B cell (primary cell): ENCODE data around the gene MYO9B. TPM values are rescaled to one million over a fixed set of nuclear protein-coding genes. Genes with fewer than 3 reads are reported as not detected.

ENCODE experiments used
- ATAC-seq: fragments of 200-7000 bp; cut with Tn5 transposase; one replicate; pipeline ENCODE4 v1.10.0; 2021; ENCODE audit warnings: low read depth, mild to moderate bottlenecking, moderate number of reproducible peaks, moderate library complexity
- CTCF ChIA-PET: fragments of 350-600 bp; sonication (Branson Sonifier 250); formaldehyde crosslinking; loops from one replicate; lab custom pipeline; 2021; ENCODE audit warnings: antibody characterized with exemption, inconsistent platforms; lab: Charles Lee
- POLR2A ChIA-PET: fragments of 350-600 bp; sonication (Branson Sonifier 250); formaldehyde crosslinking; loops from one replicate; lab custom pipeline; 2021; ENCODE audit warnings: antibody characterized with exemption; lab: Charles Lee
- DNase-seq: peaks from one replicate; pipeline ENCODE4 v3.0.0; 2013
- H2AFZ ChIP-seq: 2 replicates; pipeline ENCODE4 v1.6.1; 2012; ENCODE audit warnings: mild to moderate bottlenecking, low read depth, low read length; ENCODE audit not compliant: insufficient read depth, poor library complexity, severe bottlenecking
- H3K27ac ChIP-seq, 2 donors: 1 replicate in 1 of 2; 2 replicates in 1 of 2; pipeline ENCODE4 v1.5.1; 2012 to 2013; ENCODE audit warnings: low read length in 2 of 2, mild to moderate bottlenecking in 2 of 2, moderate library complexity in 1 of 2
- H3K27me3 ChIP-seq, 4 experiments: fragments of 200-600 bp in 1 of 4; sonication (generic) in 1 of 4; replicated peaks in 1 of 4; 1 replicate in 2 of 4; 2 replicates in 2 of 4; pipeline versions ENCODE4 v1.6.1 to v1.7.0; 2013 to 2016; ENCODE audit warnings: low read length in 3 of 4, mild to moderate bottlenecking in 2 of 4, mixed read lengths in 1 of 4, moderate library complexity in 1 of 4; ENCODE audit not compliant: insufficient read depth in 4 of 4, control insufficient read depth in 3 of 4; ENCODE audit errors: control extremely low read depth in 1 of 4
- H3K36me3 ChIP-seq, 2 experiments: replicated peaks in 1 of 2; 1 replicate in 1 of 2; 2 replicates in 1 of 2; pipeline versions ENCODE4 v1.6.1 to v1.7.1; 2013; ENCODE audit warnings: low read length in 1 of 2; ENCODE audit not compliant: insufficient read depth in 2 of 2, control insufficient read depth in 1 of 2; ENCODE audit errors: control extremely low read depth in 1 of 2, extremely low read depth in 1 of 2
- H3K4me1 ChIP-seq, 2 donors: fragments of 200-600 bp in 1 of 2; sonication (generic) in 1 of 2; 1 replicate in 1 of 2; 2 replicates in 1 of 2; pipeline versions ENCODE4 v1.5.1 to v1.6.1; 2013 to 2017; ENCODE audit warnings: low read length in 2 of 2; ENCODE audit not compliant: control insufficient read depth in 2 of 2, insufficient read depth in 2 of 2
- H3K4me2 ChIP-seq: replicated peaks from 2 replicates; pipeline ENCODE3; 2012; ENCODE audit warnings: mild to moderate bottlenecking, low read depth, low read length; ENCODE audit not compliant: poor library complexity, severe bottlenecking
- H3K4me3 ChIP-seq, 5 experiments: fragments of 200-600 bp in 1 of 5; sonication (generic) in 1 of 5; 1 replicate in 3 of 5; 2 replicates in 2 of 5; pipeline versions ENCODE4 v1.5.1 to v1.7.0; 2011 to 2016; ENCODE audit warnings: low read length in 4 of 5, mild to moderate bottlenecking in 4 of 5, low read depth in 2 of 5, control low read depth in 1 of 5, moderate library complexity in 1 of 5; ENCODE audit not compliant: insufficient read depth in 1 of 5; ENCODE audit errors: control extremely low read depth in 1 of 5, extremely low read depth in 1 of 5
- H3K79me2 ChIP-seq: fragments of 200-600 bp; sonication (generic); one replicate; pipeline ENCODE4 v1.6.0; 2016; ENCODE audit warnings: low read length; ENCODE audit not compliant: control insufficient read depth, insufficient read depth
- H3K9ac ChIP-seq: fragments of 200-600 bp; sonication (generic); 2 replicates; pipeline ENCODE4 v1.6.1; 2017; ENCODE audit warnings: mild to moderate bottlenecking, low read length, moderate library complexity
- H3K9me3 ChIP-seq, 3 donors: one replicate each; pipeline versions ENCODE4 v1.6.1 to v1.7.1; 2013; ENCODE audit warnings: low read length in 2 of 3; ENCODE audit not compliant: control insufficient read depth in 2 of 3, insufficient read depth in 1 of 3; ENCODE audit errors: control extremely low read depth in 1 of 3
- H4K20me1 ChIP-seq: 2 replicates; pipeline ENCODE4 v1.6.0; 2012; ENCODE audit warnings: mild to moderate bottlenecking, low read length; ENCODE audit not compliant: insufficient read depth, control insufficient read depth, poor library complexity, severe bottlenecking
- H3K27ac Mint-ChIP-seq: one replicate; pipeline ENCODE4 v1.8.0; 2021; ENCODE audit warnings: mixed read lengths
- H3K27me3 Mint-ChIP-seq: one replicate; pipeline ENCODE4 v1.8.0; 2021; ENCODE audit warnings: mixed read lengths
- H3K4me1 Mint-ChIP-seq: one replicate; pipeline ENCODE4 v1.8.0; 2021; ENCODE audit warnings: mixed read lengths
- H3K4me3 Mint-ChIP-seq: one replicate; pipeline ENCODE4 v1.8.0; 2021; ENCODE audit warnings: mixed read lengths
- H3K9me3 Mint-ChIP-seq: one replicate; pipeline ENCODE4 v1.8.0; 2022; ENCODE audit warnings: mixed read lengths; ENCODE audit not compliant: insufficient read depth
- CTCF ChIP-seq: fragments of 200-600 bp; IDR thresholded peaks from one replicate; pipeline ENCODE4 v1.8.0; 2022; ENCODE audit warnings: antibody characterized with exemption, mild to moderate bottlenecking
- EZH2 ChIP-seq: IDR thresholded peaks from 2 replicates; pipeline ENCODE4 v1.6.1; 2012; ENCODE audit warnings: borderline replicate concordance, low read depth, mild to moderate bottlenecking, moderate library complexity, low read length; ENCODE audit not compliant: insufficient read depth, poor library complexity, severe bottlenecking
- WGBS: methylation state at CpG from one replicate; pipeline ENCODE4 v1.1.5; 2013; ENCODE audit warnings: missing lambda C conversion rate; ENCODE audit not compliant: insufficient coverage; 5-methylcytosine and 5-hydroxymethylcytosine counted together
- intact Hi-C: fragments of 100-400 bp; cut with micrococcal nuclease; formaldehyde crosslinking; loops from one replicate; pipeline ENCODE4 v1.10.0; 2022
- polyA plus RNA-seq: library from polyadenylated mRNA; depleted of rRNA; stranded (reverse); fragments of >200 nt; gene quantifications from 2 replicates; pipeline ENCODE4 v1.2.3, GENCODE V29; 2012
- total RNA-seq, 2 donors: library from RNA; stranded (reverse); fragments of 120-200 nt in 1 of 2; gene quantifications; 1 replicate in 1 of 2; 2 replicates in 1 of 2; pipeline versions ENCODE4 v1.2.3 to v1.2.4, GENCODE V29; 2013 to 2022

MYO9B gene
- total and polyA plus RNA-seq, 2 donors (not counting 1 experiment from before 2014, with no cell fraction given), result 256 to 273 TPM

GRCh38 chr19:17195106-17195505 is 119.5 kb downstream of the MYO9B start:
- Histone ChIP-seq H2AFZ (no peak overlapping the region), H3K79me2 (peaks cover 3% of the 10 kb centered on the region), H3K4me2 (no peak overlapping the region), H3K36me3 (peaks cover 2 to 69% of the 10 kb centered on the region in 2 experiments), H3K9ac (no peak overlapping the region), H3K9me3 (no peaks in the 10 kb centered on the region), H3K27me3 (no peaks in the 10 kb centered on the region), H3K4me1 (no peaks in the 10 kb centered on the region), H4K20me1 (no peaks in the 10 kb centered on the region), H3K4me3 (no peak overlapping the region), H3K27ac (no peak overlapping the region)
- Mint-ChIP-seq H3K27ac (no peak overlapping the region), H3K4me1 (peaks cover 7% of the 10 kb centered on the region), H3K4me3 (no peak overlapping the region), H3K9me3 (no peaks in the 10 kb centered on the region), H3K27me3 (no peaks in the 10 kb centered on the region)
- ChIA-PET POLR2A (no interaction called here), CTCF (no interaction called here)
- over 99% methylated on average over 23 of the region's 23 CpGs for WGBS
- no peak for TF ChIP-seq EZH2
- no peak for TF ChIP-seq CTCF
- ATAC-seq (no peak), DNase-seq (no peak)
- intact Hi-C loops, result no loop called here

GRCh38 chr19:17196610-17197009 is 121.0 kb downstream of the MYO9B start:
- H2AFZ ChIP-seq, result no peak overlapping the region
- intact Hi-C loops, result no loop called here
- no peak overlapping the region for H3K4me3 Mint-ChIP-seq
- DNase-seq (no peak), ATAC-seq (no peak)
- WGBS, result 92% methylated on average over 5 of the region's 7 CpGs
- H3K27me3 Mint-ChIP-seq, result no peaks in the 10 kb centered on the region
- H3K27ac ChIP-seq, result no peak overlapping the region
- H4K20me1 ChIP-seq, result no peaks in the 10 kb centered on the region
- no peaks in the 10 kb centered on the region for H3K27me3 ChIP-seq
- no peak overlapping the region for H3K4me2 ChIP-seq
- H3K4me3 ChIP-seq, result no peak overlapping the region
- ChIA-PET POLR2A (interaction anchor here (0.8 kb wide), 1 partner anchor 13 kb away, joined by 3 read pairs; no protein-coding TSS in a partner anchor), CTCF (no interaction called here)
- no peak overlapping the region for H3K9ac ChIP-seq
- H3K79me2 ChIP-seq, result peaks cover 3% of the 10 kb centered on the region
- peaks cover 2 to 72% of the 10 kb centered on the region in 2 experiments for H3K36me3 ChIP-seq
- no peaks in the 10 kb centered on the region for H3K4me1 ChIP-seq
- peak overlapping the region; percentile 33 for H3K27ac Mint-ChIP-seq
- H3K9me3 Mint-ChIP-seq, result no peaks in the 10 kb centered on the region
- no peak for TF ChIP-seq EZH2
- H3K9me3 ChIP-seq, result no peaks in the 10 kb centered on the region
- no peaks in the 10 kb centered on the region for H3K4me1 Mint-ChIP-seq
